ENCODE results near the gene GRK5.

- TF ChIP-seq NBN (IDR thresholded peaks at IDR 0.05; ENCODE audit: low read depth), result no peak
- no peak for TF ChIP-seq ZNF639 (CRISPR knock-in tag; conservative IDR thresholded peaks at IDR 0.05 in 1 of 2, IDR thresholded peaks at IDR 0.05 in 1 of 2)
- no peak for TF ChIP-seq CCAR2 (IDR thresholded peaks at IDR 0.05; ENCODE audit: low read depth, low read length)
- TF ChIP-seq RFX5 (IDR thresholded peaks at IDR 0.05; ENCODE audit: low read depth, low read length), result no peak
- no peak for TF ChIP-seq TEAD2 (tag; IDR thresholded peaks at IDR 0.05)
- TF ChIP-seq IRF2 (CRISPR knock-in tag; IDR thresholded peaks at IDR 0.05), result no peak
- TF ChIP-seq EP400 (IDR thresholded peaks at IDR 0.05), result no peak
- no peak for TF ChIP-seq SMARCB1 (IDR thresholded peaks at IDR 0.05; ENCODE audit: insufficient read length, low read depth)
- no peak for TF ChIP-seq MNT (conservative IDR thresholded peaks at IDR 0.05)
- TF ChIP-seq, protein P1, sequence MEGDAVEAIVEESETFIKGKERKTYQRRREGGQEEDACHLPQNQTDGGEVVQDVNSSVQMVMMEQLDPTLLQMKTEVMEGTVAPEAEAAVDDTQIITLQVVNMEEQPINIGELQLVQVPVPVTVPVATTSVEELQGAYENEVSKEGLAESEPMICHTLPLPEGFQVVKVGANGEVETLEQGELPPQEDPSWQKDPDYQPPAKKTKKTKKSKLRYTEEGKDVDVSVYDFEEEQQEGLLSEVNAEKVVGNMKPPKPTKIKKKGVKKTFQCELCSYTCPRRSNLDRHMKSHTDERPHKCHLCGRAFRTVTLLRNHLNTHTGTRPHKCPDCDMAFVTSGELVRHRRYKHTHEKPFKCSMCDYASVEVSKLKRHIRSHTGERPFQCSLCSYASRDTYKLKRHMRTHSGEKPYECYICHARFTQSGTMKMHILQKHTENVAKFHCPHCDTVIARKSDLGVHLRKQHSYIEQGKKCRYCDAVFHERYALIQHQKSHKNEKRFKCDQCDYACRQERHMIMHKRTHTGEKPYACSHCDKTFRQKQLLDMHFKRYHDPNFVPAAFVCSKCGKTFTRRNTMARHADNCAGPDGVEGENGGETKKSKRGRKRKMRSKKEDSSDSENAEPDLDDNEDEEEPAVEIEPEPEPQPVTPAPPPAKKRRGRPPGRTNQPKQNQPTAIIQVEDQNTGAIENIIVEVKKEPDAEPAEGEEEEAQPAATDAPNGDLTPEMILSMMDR (IDR thresholded peaks at IDR 0.05 in 2 of 3, conservative IDR thresholded peaks at IDR 0.05 in 1 of 3; ENCODE audit: insufficient read depth in 2 of 3, low read depth in 1 of 3, low read length in 3 of 3), result no peak
- TF ChIP-seq POLR2AphosphoS5 (IDR thresholded peaks at IDR 0.05; ENCODE audit: control insufficient read depth, insufficient read depth, low read depth, low read length), result no peak
- TF ChIP-seq HNRNPUL1 (IDR thresholded peaks at IDR 0.05; ENCODE audit: low read length), result no peak
Measured at GRCh38 chr10:119488675-119489074, 281.3 kb downstream of the GRK5 start.

Data from K562 (cell line).